GM21367 (cell line): Measurements from ENCODE around the gene TPH2.
A peak's percentile ranks its signal among the peaks of the same experiment; 100 is the strongest.

Source experiments
- ATAC-seq: cut with Tn5 transposase; IDR thresholded peaks from one replicate; pipeline ENCODE4 v1.9.1; 2021; ENCODE audit not compliant: unreplicated experiment

TPH2 gene

GRCh38 chr12:71958457-71958856, 19.8 kb downstream of the TPH2 start:
- ATAC-seq, result no peak

GRCh38 chr12:71958993-71959578, 20.4 kb downstream of the TPH2 start:
- ATAC-seq, result no peak

GRCh38 chr12:71967211-71967610, 28.6 kb downstream of the TPH2 start:
- no peak for ATAC-seq

GRCh38 chr12:71969330-71969729, 30.7 kb downstream of the TPH2 start:
- no peak for ATAC-seq

GRCh38 chr12:71970031-71970430, 31.4 kb downstream of the TPH2 start:
- no peak for ATAC-seq

GRCh38 chr12:71972441-71973074, 33.9 kb downstream of the TPH2 start:
- ATAC-seq, result no peak

GRCh38 chr12:71973687-71974086, 35.0 kb downstream of the TPH2 start:
- no peak for ATAC-seq

GRCh38 chr12:71980538-71980937, 41.9 kb downstream of the TPH2 start:
- ATAC-seq, result no peak

- ATAC-seq, result no peak
Measured at GRCh38 chr12:71981149-71981548, 42.5 kb downstream of the TPH2 start.

GRCh38 chr12:71994715-71995114, 56.1 kb downstream of the TPH2 start:
- ATAC-seq, result no peak

GRCh38 chr12:71999795-72000194, 61.1 kb downstream of the TPH2 start:
- no peak for ATAC-seq

GRCh38 chr12:72000969-72001648, 62.5 kb downstream of the TPH2 start:
- no peak for ATAC-seq

- no peak for ATAC-seq
Measured at GRCh38 chr12:72006766-72007165, 68.1 kb downstream of the TPH2 start.

- no peak for ATAC-seq
Measured at GRCh38 chr12:72010356-72010755, 71.7 kb downstream of the TPH2 start.

GRCh38 chr12:72011374-72011773, 72.7 kb downstream of the TPH2 start:
- no peak for ATAC-seq

- no peak for ATAC-seq
Measured at GRCh38 chr12:72012874-72013273, 74.2 kb downstream of the TPH2 start.

- ATAC-seq, result no peak
Measured at GRCh38 chr12:72015895-72016294, 77.2 kb downstream of the TPH2 start.

- ATAC-seq, result peak; percentile 99
Measured at GRCh38 chr12:72017054-72017651, 78.5 kb downstream of the TPH2 start.

- no peak for ATAC-seq
Measured at GRCh38 chr12:72018036-72018435, 79.4 kb downstream of the TPH2 start.

GRCh38 chr12:72024613-72025012, 86.0 kb downstream of the TPH2 start:
- no peak for ATAC-seq

- ATAC-seq, result no peak
Measured at GRCh38 chr12:72025524-72025923, 86.9 kb downstream of the TPH2 start.

GRCh38 chr12:72028966-72029365, 90.3 kb downstream of the TPH2 start:
- ATAC-seq, result no peak
